Measurements from ENCODE around the gene MAP6. TPM values are rescaled to one million over a fixed set of nuclear protein-coding genes. Genes with fewer than 3 reads are reported as not detected.

MAP6 gene
- total RNA-seq, 1 experiment from 2014 or later: not detected

DNA sequence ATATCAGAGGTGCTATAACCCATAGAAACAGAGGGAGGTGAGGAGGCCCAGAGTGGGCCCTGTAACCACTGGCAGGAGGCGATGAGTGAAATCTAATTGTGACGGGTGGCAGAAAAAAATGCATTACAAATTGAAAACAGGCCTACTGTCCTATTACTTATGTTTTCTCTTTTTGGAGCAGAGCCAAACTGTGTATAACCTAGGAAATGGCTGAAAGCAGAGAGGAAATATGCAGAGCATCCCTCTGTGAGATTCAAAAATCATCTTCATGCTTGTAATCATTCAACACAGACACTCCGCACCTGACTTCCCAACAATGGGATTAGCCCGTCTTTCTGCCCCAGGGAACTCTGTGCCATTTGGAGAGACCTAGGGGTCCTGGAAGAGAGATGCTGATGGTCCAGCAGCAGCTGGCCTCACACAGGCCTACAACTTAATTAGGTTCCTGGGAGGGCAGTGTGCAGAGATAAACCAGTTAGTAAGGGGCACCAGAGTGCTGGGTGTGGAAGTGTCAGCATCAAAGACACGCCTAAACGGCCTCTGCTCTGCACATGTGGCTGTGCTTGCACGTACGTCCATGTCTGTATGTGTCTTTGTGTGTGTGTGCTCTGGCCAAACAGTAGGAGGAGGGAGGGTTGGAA, 41.8 kb downstream of the MAP6 start:
- intact Hi-C loops (cut with micrococcal nuclease): no loop called here
- no peak overlapping the region for H3K4me3 ChIP-seq (replicated peaks in 1 of 2; ENCODE audit: low read depth in 1 of 2, low read length in 2 of 2)
- no peak overlapping the region for H3K27ac ChIP-seq (ENCODE audit: low read depth, low read length)
- H3K27me3 ChIP-seq (ENCODE audit: insufficient read depth, low read length): no peaks in the 10 kb centered on the region
- no peaks in the 10 kb centered on the region for H3K9me2 ChIP-seq (ENCODE audit: insufficient read depth)
- ChIA-PET CTCF (no interaction called here), RAD21 (ENCODE audit: low non-redundant PET in 1 of 2, low total read pairs in 2 of 2, uncharacterized antibody in 2 of 2, unreplicated experiment in 2 of 2) (no interaction called here), POLR2A (interaction anchor here (1.1 kb wide), 1 partner anchor 10 kb away, joined by 3 read pairs; no protein-coding TSS in a partner anchor)
- H3K9ac ChIP-seq (ENCODE audit: low read length): no peak overlapping the region
- ATAC-seq (no peak), DNase-seq (ENCODE audit: low read depth, low spot score) (no peak)
- no peaks in the 10 kb centered on the region for H3K36me3 ChIP-seq (ENCODE audit: control insufficient read depth in 1 of 2, insufficient read depth in 2 of 2, low read length in 2 of 2)
- no peaks in the 10 kb centered on the region for H4K20me1 ChIP-seq (ENCODE audit: insufficient read depth)
- H3K4me1 ChIP-seq (ENCODE audit: control insufficient read depth in 1 of 2, insufficient read depth in 2 of 2, low read length in 2 of 2): peaks cover 0 to 8% of the 10 kb centered on the region in 2 experiments; a peak in 2 of 4 replicates
- TF ChIP-seq, protein P1, sequence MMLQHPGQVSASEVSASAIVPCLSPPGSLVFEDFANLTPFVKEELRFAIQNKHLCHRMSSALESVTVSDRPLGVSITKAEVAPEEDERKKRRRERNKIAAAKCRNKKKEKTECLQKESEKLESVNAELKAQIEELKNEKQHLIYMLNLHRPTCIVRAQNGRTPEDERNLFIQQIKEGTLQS (IDR thresholded peaks at IDR 0.05): no peak
- no peak for TF ChIP-seq EZH2phosphoT487 (IDR thresholded peaks at IDR 0.05; ENCODE audit: borderline replicate concordance)
- no peak for TF ChIP-seq FOSL1 (IDR thresholded peaks at IDR 0.05; ENCODE audit: low read depth)
- TF ChIP-seq, protein P2, sequence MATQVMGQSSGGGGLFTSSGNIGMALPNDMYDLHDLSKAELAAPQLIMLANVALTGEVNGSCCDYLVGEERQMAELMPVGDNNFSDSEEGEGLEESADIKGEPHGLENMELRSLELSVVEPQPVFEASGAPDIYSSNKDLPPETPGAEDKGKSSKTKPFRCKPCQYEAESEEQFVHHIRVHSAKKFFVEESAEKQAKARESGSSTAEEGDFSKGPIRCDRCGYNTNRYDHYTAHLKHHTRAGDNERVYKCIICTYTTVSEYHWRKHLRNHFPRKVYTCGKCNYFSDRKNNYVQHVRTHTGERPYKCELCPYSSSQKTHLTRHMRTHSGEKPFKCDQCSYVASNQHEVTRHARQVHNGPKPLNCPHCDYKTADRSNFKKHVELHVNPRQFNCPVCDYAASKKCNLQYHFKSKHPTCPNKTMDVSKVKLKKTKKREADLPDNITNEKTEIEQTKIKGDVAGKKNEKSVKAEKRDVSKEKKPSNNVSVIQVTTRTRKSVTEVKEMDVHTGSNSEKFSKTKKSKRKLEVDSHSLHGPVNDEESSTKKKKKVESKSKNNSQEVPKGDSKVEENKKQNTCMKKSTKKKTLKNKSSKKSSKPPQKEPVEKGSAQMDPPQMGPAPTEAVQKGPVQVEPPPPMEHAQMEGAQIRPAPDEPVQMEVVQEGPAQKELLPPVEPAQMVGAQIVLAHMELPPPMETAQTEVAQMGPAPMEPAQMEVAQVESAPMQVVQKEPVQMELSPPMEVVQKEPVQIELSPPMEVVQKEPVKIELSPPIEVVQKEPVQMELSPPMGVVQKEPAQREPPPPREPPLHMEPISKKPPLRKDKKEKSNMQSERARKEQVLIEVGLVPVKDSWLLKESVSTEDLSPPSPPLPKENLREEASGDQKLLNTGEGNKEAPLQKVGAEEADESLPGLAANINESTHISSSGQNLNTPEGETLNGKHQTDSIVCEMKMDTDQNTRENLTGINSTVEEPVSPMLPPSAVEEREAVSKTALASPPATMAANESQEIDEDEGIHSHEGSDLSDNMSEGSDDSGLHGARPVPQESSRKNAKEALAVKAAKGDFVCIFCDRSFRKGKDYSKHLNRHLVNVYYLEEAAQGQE (IDR thresholded peaks at IDR 0.05; ENCODE audit: low read depth): no peak
- TF ChIP-seq POLR2A (IDR thresholded peaks at IDR 0.05; ENCODE audit: borderline replicate concordance, extremely low read depth, insufficient read depth, insufficient read length): no peak
- no peak for TF ChIP-seq ZNF274 (IDR thresholded peaks at IDR 0.05; ENCODE audit: low read depth, low read length)
- TF ChIP-seq EGR1 (IDR thresholded peaks at IDR 0.05; ENCODE audit: low read depth): no peak
- no peak for TF ChIP-seq TCF7L2 (IDR thresholded peaks at IDR 0.05; ENCODE audit: borderline replicate concordance, extremely low read depth, insufficient read depth, insufficient read length)
- TF ChIP-seq CEBPB (IDR thresholded peaks at IDR 0.05; ENCODE audit: low read depth): no peak
- TF ChIP-seq EZH2 (IDR thresholded peaks at IDR 0.05): no peak
- TF ChIP-seq YY1 (IDR thresholded peaks at IDR 0.05; ENCODE audit: extremely low read depth, insufficient replicate concordance, low read depth, low read length): no peak
- no peak for TF ChIP-seq CBX3 (IDR thresholded peaks at IDR 0.05; ENCODE audit: low read depth)
- TF ChIP-seq ZFX (IDR thresholded peaks at IDR 0.05): no peak
- TF ChIP-seq, protein P3, sequence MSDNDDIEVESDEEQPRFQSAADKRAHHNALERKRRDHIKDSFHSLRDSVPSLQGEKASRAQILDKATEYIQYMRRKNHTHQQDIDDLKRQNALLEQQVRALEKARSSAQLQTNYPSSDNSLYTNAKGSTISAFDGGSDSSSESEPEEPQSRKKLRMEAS (IDR thresholded peaks at IDR 0.05): no peak
- no peak for TF ChIP-seq SRF (IDR thresholded peaks at IDR 0.05; ENCODE audit: low read depth)
- no peak for TF ChIP-seq SP1 (IDR thresholded peaks at IDR 0.05; ENCODE audit: low read depth)
- no peak for TF ChIP-seq JUND (IDR thresholded peaks at IDR 0.05)
- TF ChIP-seq SIN3A (IDR thresholded peaks at IDR 0.05; ENCODE audit: low read depth): no peak
- TF ChIP-seq, protein P4, sequence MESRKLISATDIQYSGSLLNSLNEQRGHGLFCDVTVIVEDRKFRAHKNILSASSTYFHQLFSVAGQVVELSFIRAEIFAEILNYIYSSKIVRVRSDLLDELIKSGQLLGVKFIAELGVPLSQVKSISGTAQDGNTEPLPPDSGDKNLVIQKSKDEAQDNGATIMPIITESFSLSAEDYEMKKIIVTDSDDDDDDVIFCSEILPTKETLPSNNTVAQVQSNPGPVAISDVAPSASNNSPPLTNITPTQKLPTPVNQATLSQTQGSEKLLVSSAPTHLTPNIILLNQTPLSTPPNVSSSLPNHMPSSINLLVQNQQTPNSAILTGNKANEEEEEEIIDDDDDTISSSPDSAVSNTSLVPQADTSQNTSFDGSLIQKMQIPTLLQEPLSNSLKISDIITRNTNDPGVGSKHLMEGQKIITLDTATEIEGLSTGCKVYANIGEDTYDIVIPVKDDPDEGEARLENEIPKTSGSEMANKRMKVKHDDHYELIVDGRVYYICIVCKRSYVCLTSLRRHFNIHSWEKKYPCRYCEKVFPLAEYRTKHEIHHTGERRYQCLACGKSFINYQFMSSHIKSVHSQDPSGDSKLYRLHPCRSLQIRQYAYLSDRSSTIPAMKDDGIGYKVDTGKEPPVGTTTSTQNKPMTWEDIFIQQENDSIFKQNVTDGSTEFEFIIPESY (IDR thresholded peaks at IDR 0.05; ENCODE audit: extremely low read depth, insufficient replicate concordance, low read length): no peak
- no peak for TF ChIP-seq RAD21 (IDR thresholded peaks at IDR 0.05; ENCODE audit: low read depth)
- H3K4me2 ChIP-seq (ENCODE audit: low read length): no peak overlapping the region
- H2AFZ ChIP-seq (ENCODE audit: low read depth, low read length, poor library complexity, severe bottlenecking): no peak overlapping the region
- no TSS peak for BruUV-seq (replicated peaks)
- H3K9me3 ChIP-seq (ENCODE audit: control insufficient read depth in 1 of 2, insufficient read depth in 1 of 2, low read depth in 1 of 2, low read length in 2 of 2): no peaks in the 10 kb centered on the region
- no peaks in the 10 kb centered on the region for H3K79me2 ChIP-seq (ENCODE audit: insufficient read depth, low read length)
